ENCODE data around the gene NFATC1.

DNA sequence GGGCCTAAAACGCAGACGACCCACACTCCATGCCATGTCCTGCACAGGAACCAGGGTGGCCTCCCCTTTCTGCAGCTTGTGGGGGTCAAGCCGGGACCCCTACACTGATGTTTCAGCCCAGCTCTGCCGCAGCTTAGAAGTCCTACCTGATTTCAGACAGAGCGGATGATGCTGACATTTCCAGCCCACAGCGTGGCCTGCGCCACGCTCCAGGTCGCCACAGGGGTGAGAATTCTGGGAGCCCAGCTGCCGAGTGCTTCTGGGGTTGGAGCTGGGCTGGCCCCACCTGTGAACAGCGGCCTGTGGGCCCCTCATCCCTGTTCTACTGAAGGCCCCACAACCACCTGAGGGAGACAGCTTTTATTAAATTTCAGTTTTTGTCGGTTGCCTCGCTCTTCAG is 77.2 kb downstream of the NFATC1 start:
- TF ChIP-seq CTCF (IDR thresholded peaks at IDR 0.05): no peak
- TF ChIP-seq POLR2A (IDR thresholded peaks at IDR 0.05): no peak
